GM10266 (cell line): ENCODE data around the gene SETDB2.

Experiments used
- DNase-seq: peaks from one replicate; pipeline ENCODE4 v3.0.0; 2012; ENCODE audit errors: extremely low spot score
- CTCF ChIP-seq: IDR thresholded peaks from 2 replicates; pipeline ENCODE4 v1.5.1; 2012; ENCODE audit warnings: mild to moderate bottlenecking, low read depth; ENCODE audit not compliant: control insufficient read depth, insufficient read depth; ENCODE audit errors: missing control alignments

The SETDB2 gene

GRCh38 chr13:49464085-49464484 lies 20.0 kb downstream of the SETDB2 start:
- no peak for TF ChIP-seq CTCF
- no peak for DNase-seq

GRCh38 chr13:49464621-49465325 lies 20.7 kb downstream of the SETDB2 start:
- TF ChIP-seq CTCF, result no peak
- no peak for DNase-seq

- no peak for TF ChIP-seq CTCF
- DNase-seq, result no peak
These were observed 22.3 kb downstream of the SETDB2 start for GRCh38 chr13:49466292-49466838.

- TF ChIP-seq CTCF, result no peak
These were observed 28.1 kb downstream of the SETDB2 start for GRCh38 chr13:49472186-49472585.

GRCh38 chr13:49476529-49476928 lies 32.5 kb downstream of the SETDB2 start:
- DNase-seq, result no peak
- TF ChIP-seq CTCF, result no peak

More at GRCh38 chr13:49472186-49472585, 28.1 kb downstream of the SETDB2 start:
- DNase-seq, result no peak

GRCh38 chr13:49481788-49482187 lies 37.7 kb downstream of the SETDB2 start:
- DNase-seq, result no peak
- no peak for TF ChIP-seq CTCF

- DNase-seq, result no peak
- TF ChIP-seq CTCF, result no peak
These were observed 44.5 kb downstream of the SETDB2 start for GRCh38 chr13:49488563-49488962.
